Activated CD8-positive, alpha-beta memory T cell treated with anti-CD3 and anti-CD28 coated beads, Interleukin-2, amount 50 U/mL, for 1 hour (primary cell): ENCODE measurements around the gene ZBTB9.

Experiments
- DNase-seq: peaks from one replicate; pipeline ENCODE4 v3.0.0-alpha.2; 2020; ENCODE audit errors: extremely low read depth

Gene ZBTB9

DNA sequence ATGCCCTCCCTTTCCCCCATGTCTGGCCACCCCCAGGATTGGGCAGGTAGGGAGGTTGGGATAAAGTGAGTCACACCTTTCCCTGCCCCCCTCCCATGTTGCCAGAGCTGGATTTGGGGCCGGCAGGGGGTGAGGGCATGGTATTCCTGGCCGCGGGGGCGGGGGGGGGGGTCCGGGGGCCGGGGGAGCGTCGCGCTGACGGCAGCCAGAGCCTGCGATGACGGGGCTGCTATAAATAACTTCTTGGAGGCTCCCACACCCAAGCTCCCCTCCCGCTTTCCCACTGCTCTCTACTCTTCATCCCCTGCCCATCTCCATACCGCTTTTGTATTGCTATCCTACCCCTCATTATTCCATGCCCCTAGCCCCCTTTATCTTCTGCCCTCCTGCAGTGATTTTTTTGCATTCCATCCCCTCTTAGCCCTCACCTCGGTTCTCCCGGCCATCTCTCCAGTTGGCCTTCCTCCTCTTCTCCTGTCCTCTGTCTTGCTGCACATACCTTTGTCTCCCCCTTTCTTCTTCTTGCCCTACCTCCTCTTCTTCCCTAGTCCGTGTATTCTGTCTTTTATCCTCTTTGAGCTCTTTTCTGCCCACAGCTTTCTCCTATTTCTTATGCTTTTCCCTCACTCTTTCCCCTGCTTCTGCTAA is 20.7 kb upstream of the ZBTB9 start:
- no peak for DNase-seq

- DNase-seq, result no peak
These were observed 19.4 kb upstream of the ZBTB9 start for GRCh38 chr6:33434961-33435360.

DNA sequence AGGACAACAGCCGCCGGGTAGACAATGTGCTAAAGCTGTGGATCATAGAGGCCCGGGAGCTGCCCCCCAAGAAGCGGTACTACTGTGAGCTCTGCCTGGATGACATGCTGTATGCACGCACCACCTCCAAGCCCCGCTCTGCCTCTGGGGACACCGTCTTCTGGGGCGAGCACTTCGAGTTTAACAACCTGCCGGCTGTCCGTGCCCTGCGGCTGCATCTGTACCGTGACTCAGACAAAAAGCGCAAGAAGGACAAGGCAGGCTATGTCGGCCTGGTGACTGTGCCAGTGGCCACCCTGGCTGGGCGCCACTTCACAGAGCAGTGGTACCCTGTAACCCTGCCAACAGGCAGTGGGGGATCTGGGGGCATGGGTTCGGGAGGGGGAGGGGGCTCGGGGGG is 16.7 kb upstream of the ZBTB9 start:
- DNase-seq, result no peak

DNA sequence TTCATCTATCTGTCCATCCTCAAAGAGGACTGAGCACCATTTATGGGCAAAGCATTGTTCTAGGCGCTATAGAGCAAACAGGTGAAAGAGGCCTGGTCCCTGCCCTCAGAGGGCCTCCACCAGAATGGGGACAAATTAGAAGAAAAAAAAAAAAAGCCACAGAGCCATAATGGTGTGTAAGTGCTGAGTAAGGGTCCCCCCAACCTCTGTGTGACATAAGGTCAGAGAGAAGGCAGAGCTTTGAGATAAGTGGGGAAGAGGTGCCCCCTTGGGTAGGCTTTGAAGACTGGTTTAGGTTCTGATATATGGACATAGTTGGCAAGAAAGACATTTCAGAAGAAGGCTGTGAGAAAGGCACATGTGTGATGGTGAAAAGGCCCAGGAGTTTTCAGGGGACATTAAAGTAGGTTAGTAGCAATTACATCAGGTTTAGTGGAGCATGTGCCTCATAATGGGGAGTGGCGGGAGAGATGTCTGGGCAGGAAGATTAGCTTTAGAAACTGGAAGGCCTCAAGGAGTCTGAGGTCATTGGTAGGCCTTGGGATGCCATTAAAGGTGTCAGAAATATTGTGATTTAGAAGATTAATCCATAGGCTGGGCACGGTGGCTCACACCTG is 15.3 kb upstream of the ZBTB9 start:
- no peak for DNase-seq

- no peak for DNase-seq
These were observed 14.3 kb upstream of the ZBTB9 start for GRCh38 chr6:33439956-33440648.

DNA sequence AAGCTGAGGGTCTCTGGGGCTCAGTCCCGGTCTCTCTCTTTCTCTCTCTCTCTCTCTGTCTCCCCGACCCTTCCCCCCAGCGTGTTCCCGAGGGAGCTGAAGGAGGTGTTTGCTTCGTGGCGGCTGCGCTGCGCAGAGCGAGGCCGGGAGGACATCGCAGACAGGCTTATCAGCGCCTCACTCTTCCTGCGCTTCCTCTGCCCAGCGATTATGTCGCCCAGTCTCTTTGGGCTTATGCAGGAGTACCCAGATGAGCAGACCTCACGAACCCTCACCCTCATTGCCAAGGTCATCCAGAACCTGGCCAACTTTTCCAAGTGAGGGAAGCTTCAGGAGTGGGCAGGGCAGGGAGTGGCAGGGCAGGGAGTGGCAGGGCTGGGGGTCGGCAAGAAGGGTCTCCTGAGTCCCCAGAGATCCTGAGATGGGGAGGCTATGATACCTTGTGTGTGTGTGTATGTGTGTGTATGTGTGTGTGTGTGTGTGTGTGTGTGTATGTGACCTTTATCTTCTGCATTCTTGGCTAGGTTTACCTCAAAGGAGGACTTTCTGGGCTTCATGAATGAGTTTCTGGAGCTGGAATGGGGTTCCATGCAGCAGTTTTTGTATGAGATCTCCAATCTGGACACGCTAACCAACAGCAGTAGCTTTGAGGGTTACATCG is 13.6 kb upstream of the ZBTB9 start:
- no peak for DNase-seq

GRCh38 chr6:33441457-33441856 is 12.9 kb upstream of the ZBTB9 start:
- DNase-seq, result no peak

GRCh38 chr6:33442283-33442682 is 12.1 kb upstream of the ZBTB9 start:
- no peak for DNase-seq

GRCh38 chr6:33443025-33443424 is 11.4 kb upstream of the ZBTB9 start:
- no peak for DNase-seq

DNA sequence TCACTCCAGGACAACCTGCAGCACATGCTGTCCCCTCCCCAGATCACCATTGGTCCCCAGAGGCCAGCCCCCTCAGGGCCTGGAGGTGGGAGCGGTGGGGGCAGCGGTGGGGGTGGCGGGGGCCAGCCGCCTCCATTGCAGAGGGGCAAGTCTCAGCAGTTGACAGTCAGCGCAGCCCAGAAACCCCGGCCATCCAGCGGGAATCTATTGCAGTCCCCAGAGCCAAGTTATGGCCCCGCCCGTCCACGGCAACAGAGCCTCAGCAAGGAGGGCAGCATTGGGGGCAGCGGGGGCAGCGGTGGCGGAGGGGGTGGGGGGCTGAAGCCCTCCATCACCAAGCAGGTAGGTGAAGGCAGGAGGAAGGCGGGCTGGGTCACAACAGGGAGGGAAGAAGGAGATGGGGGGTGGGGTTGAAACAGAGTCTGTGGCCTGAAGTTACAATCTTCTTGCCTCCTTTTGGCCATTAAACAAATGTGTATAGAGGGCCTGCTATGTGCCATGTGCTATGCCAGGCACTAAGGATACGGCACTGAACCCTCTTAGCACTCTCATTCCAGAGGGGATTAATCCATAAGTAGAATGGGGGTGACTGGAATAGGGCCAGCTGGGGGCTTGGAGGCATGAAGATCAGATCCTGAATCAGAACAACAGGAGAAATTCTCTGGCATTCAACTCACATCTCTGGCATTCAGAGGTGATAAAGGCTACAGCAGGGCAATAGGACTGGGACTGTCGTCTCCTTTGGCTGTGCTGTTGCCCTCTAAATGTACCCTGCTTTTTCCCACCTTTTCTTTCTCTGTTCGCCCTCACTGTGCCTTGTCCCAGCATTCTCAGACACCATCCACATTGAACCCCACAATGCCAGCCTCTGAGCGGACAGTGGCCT is 10.5 kb upstream of the ZBTB9 start:
- DNase-seq, result no peak

DNA sequence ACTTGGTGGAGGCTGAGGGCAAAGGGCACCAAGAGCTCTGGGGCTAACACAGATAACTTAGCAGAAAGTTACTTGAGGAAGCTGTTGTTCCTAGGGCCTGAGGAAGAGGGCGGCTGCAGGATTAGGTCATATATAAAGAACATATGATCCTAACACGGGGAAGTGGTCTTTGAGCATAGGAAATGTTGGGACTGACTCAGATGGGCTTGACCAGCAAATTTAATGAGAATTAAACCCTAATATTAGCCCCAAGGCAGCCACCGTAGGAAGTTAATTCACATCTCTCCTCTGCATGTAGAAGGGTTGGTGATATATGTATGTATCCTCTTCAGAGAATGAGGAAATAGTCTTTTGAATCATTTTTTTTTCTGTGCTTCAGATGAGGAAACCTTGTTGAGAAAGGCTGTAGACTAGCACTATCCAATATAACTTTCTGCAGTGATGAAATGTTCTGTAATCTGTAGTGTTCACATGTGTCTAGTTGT is 9.2 kb upstream of the ZBTB9 start:
- DNase-seq, result no peak

DNA sequence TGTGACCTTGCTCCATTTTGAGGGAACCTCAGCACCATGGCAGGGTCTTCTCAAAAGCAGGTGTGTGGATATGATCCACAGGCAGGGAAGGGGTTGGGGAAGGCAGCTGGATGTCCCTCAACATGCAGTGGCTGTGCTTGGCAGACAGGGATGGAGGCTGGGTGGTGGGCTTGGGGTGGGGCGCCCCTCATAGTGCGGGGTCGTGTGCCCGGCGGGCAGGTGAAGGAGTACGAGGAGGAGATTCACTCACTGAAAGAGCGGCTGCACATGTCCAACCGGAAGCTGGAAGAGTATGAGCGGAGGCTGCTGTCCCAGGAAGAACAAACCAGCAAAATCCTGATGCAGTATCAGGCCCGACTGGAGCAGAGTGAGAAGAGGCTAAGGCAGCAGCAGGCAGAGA is 8.0 kb upstream of the ZBTB9 start:
- no peak for DNase-seq

- no peak for DNase-seq
These were observed 3.9 kb upstream of the ZBTB9 start for GRCh38 chr6:33450434-33450833.

DNA sequence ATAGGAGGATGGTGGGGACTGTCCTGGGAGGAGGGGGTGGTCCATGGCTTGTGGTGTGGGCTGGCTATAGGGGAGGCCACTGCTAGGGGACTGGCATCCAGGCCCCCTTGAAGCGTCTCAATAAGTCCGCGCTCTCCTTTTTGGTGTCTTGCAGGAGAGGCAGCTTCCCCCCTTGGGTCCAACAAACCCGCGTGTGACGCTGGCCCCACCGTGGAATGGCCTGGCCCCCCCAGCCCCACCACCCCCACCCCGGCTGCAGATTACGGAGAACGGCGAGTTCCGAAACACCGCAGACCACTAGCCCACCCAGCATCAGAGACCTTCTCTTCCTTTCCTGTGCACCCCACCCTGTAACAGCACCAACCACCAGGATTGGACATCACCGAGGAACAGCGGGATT is 2.8 kb upstream of the ZBTB9 start:
- DNase-seq, result no peak

DNA sequence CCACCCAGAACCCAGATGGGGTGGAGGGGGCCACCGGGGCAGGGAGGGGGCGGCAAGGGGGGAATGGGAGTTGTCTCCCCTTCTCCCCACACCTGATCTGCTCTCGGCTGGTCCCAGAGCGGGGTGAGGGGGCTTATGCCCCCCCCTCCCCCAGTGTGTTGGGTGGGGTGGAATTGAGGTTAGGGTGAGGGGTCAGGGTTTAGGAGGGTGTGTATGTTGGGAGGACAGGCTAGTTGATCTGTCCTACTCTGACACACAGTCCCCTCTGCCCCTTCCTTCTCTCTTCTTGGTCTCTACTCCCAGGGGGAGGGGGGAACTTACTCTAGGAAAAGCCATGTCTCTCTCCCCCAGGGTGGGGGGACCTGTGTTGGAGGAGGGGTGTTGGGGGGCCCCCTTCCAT is 1.9 kb upstream of the ZBTB9 start:
- no peak for DNase-seq

- no peak for DNase-seq
These were observed 875 bp upstream of the ZBTB9 start for GRCh38 chr6:33453393-33454008.

- no peak for DNase-seq
These were observed 675 bp downstream of the ZBTB9 start for GRCh38 chr6:33455051-33455450.

DNA sequence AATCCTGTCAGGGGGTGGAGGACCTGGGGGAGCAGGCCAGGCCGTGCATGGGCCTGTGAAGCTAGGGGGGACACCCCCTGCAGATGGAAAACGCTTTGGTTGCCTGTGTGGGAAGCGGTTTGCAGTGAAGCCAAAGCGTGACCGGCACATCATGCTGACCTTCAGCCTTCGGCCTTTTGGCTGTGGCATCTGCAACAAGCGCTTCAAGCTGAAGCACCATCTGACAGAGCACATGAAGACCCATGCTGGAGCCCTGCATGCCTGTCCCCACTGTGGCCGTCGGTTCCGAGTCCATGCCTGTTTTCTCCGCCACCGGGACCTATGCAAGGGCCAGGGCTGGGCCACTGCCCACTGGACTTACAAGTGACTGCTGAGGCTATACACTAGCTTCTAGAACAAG is 1.8 kb downstream of the ZBTB9 start:
- no peak for DNase-seq

DNA sequence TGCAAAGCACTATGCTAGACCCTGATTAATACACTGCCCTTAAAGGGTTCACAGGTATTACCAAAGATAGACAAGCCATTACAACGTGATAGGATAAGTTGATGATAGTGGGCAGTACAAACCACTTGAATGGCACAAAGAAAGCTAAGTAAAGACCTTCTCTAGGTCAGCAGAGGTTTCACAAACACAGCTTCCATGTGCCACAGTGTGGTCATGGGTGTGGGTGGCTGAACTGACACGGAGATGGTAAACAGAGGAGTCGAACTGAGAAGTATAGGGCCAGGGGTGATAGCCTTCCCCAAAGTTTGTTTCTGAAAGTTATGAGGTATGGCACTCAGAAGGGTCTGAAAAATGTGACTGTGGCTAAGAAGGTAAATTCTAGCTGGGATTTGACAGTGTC is 4.3 kb downstream of the ZBTB9 start:
- no peak for DNase-seq

DNA sequence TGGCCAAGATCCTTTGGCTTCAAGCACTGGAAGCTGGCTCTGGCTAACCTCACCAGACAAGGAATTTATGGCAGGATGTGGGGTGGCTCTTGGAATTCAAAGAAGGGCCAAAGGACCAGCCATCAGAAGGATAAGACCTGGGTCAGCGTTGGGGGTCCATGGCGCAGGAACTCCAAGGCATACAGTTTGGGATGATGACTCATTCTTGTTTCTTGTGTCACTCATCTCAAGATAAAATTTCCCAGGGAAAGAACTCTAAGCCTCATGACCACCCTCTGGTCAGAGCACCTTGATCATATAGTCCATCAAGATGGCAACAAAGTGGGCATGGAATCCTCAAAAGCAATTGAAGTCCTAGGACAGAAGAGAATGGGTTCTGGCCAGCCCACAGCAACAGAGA is 4.8 kb downstream of the ZBTB9 start:
- no peak for DNase-seq

DNA sequence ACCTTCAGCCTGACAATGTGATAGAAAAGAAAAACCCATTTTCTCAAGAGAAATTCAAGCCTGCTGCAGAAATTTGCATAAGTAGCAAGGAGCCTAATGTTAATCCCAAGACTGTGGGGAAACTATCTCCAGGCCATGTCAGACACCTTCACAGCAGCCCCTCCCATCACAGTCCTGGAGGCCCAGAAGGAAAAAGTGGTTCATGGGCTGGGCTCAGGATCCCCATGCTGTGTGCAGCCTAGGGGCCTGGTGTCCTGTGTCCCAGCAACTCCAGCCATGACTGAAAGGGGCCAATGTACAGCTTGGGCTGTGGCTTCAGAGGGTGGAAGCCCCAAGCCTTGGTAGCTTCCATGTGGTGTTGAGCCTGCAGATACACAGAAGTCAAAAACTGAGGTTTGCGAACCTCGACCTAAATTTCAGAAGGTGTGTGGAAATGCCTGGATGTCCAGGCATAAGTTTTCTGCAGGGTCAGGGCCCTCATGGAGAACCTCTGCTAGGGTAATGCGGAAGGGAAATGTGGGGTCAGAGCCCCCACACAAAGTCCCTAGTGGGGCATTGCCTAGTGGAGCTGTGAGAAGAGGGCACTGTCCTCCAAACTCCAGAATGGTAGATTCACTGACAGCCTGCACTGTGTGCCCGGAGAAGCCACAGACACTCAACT is 11.8 kb downstream of the ZBTB9 start:
- DNase-seq, result no peak
